ENCODE measurements around the gene CYLD. TPM values are rescaled to one million over a fixed set of nuclear protein-coding genes. Genes with fewer than 3 reads are reported as not detected.

CYLD gene
- polyA plus RNA-seq, 1 experiment: 27.8 TPM

- Histone ChIP-seq H3K27ac (ENCODE audit: low read depth, low read length) (no peak overlapping the region), H3K4me3 (ENCODE audit: low read depth, low read length) (no peak overlapping the region), H3K9me3 (ENCODE audit: control insufficient read depth, insufficient read depth, low read length) (no peaks in the 10 kb centered on the region), H3K27me3 (ENCODE audit: control insufficient read depth, insufficient read depth, low read length) (no peaks in the 10 kb centered on the region)
- ChIA-PET CTCF (interaction anchor here (1.0 to 1.1 kb wide), 2 partner anchors 59 to 82 kb away, joined by 3 read pairs; no protein-coding TSS in a partner anchor), POLR2A (no interaction called here)
- DNase-seq (ENCODE audit: low read depth, low spot score): no peak
- TF ChIP-seq CTCF (IDR thresholded peaks at IDR 0.05; ENCODE audit: low read depth, low read length): no peak
These were observed 17.6 kb upstream of the CYLD start for GRCh38 chr16:50724306-50724705.

GRCh38 chr16:50731130-50731988 lies 10.5 kb upstream of the CYLD start:
- ChIA-PET POLR2A (no interaction called here), CTCF (interaction anchor here (2.2 to 2.3 kb wide), 2 partner anchors 75 kb away, joined by 7 to 9 read pairs; no protein-coding TSS in a partner anchor)
- Histone ChIP-seq H3K27ac (ENCODE audit: low read depth, low read length) (no peak overlapping the region), H3K9me3 (ENCODE audit: control insufficient read depth, insufficient read depth, low read length) (no peaks in the 10 kb centered on the region), H3K4me3 (ENCODE audit: low read depth, low read length) (no peak overlapping the region), H3K27me3 (ENCODE audit: control insufficient read depth, insufficient read depth, low read length) (peaks cover 8% of the 10 kb centered on the region)
- no peak for TF ChIP-seq CTCF (IDR thresholded peaks at IDR 0.05; ENCODE audit: low read depth, low read length)
- DNase-seq (ENCODE audit: low read depth, low spot score): no peak

- Histone ChIP-seq H3K27ac (ENCODE audit: low read depth, low read length) (no peak overlapping the region), H3K4me3 (ENCODE audit: low read depth, low read length) (no peak overlapping the region), H3K9me3 (ENCODE audit: control insufficient read depth, insufficient read depth, low read length) (no peaks in the 10 kb centered on the region), H3K27me3 (ENCODE audit: control insufficient read depth, insufficient read depth, low read length) (peaks cover 10% of the 10 kb centered on the region)
- ChIA-PET CTCF (interaction anchor here (2.2 kb wide), 1 partner anchor 74 kb away, joined by 7 read pairs; no protein-coding TSS in a partner anchor), POLR2A (no interaction called here)
- no peak for DNase-seq (ENCODE audit: low read depth, low spot score)
- no peak for TF ChIP-seq CTCF (IDR thresholded peaks at IDR 0.05; ENCODE audit: low read depth, low read length)
These were observed 9.7 kb upstream of the CYLD start for GRCh38 chr16:50731989-50732832.

GRCh38 chr16:50733468-50733867 lies 8.4 kb upstream of the CYLD start:
- TF ChIP-seq CTCF (IDR thresholded peaks at IDR 0.05; ENCODE audit: low read depth, low read length): no peak
- Histone ChIP-seq H3K4me3 (ENCODE audit: low read depth, low read length) (no peak overlapping the region), H3K27ac (ENCODE audit: low read depth, low read length) (no peak overlapping the region), H3K9me3 (ENCODE audit: control insufficient read depth, insufficient read depth, low read length) (no peaks in the 10 kb centered on the region), H3K27me3 (ENCODE audit: control insufficient read depth, insufficient read depth, low read length) (peaks cover 10% of the 10 kb centered on the region)
- ChIA-PET POLR2A (no interaction called here), CTCF (interaction anchor here (2.2 kb wide), 1 partner anchor 73 kb away, joined by 7 read pairs; no protein-coding TSS in a partner anchor)
- no peak for DNase-seq (ENCODE audit: low read depth, low spot score)

All from AG04450 (cell line).